GM20431 (cell line): ENCODE data around the gene SH2B2.
"Not testable (repeated sequence)": the region's sequence is repeated elsewhere in the genome, so short reads cannot be mapped to it uniquely, and the experiment has no call there.

ENCODE experiments used
- in situ Hi-C: fragments of 300-500 bp; cut with MseI, MboI; formaldehyde crosslinking; loops from one replicate; pipeline ENCODE4 v1.15.0; 2020; ENCODE audit warnings: low sequenced_read_pairs; ENCODE audit not compliant: unreplicated experiment

Gene SH2B2

DNA sequence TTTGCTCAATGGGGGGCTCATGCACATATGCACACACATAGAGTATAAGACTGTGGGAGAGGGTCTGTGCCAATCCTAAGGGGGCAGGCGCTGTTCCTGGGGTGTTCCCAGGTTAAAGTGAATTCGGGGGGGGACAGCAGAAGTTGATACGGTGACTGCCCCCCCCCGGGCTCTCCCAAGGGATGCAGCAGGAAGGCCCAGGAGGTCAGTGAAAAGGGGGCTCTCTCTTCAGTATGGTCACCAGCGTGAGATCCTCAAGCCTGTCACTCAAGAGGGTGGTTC is 37.2 kb downstream of the SH2B2 start:
- in situ Hi-C loops, result no loop called here

DNA sequence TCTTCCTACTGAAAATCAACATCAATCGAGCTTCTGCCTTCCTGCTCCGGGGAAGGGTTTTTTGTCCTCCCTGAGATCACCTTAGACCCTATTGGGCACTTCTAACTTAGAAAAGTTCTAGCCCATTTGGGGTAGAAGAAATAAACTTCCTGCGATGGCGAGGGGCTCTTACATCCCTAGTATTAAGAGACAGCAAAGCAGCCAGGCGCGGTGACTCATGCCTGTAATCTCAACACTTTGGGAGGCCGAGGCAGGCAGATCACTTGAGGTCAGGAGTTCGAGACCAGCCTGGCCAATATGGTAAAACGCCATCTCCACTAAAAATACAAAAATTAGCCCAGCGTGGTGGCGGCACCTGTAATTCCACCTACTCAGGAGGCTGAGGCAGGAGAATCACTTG is 38.4 kb downstream of the SH2B2 start:
- in situ Hi-C loops, result not testable (repeated sequence)

DNA sequence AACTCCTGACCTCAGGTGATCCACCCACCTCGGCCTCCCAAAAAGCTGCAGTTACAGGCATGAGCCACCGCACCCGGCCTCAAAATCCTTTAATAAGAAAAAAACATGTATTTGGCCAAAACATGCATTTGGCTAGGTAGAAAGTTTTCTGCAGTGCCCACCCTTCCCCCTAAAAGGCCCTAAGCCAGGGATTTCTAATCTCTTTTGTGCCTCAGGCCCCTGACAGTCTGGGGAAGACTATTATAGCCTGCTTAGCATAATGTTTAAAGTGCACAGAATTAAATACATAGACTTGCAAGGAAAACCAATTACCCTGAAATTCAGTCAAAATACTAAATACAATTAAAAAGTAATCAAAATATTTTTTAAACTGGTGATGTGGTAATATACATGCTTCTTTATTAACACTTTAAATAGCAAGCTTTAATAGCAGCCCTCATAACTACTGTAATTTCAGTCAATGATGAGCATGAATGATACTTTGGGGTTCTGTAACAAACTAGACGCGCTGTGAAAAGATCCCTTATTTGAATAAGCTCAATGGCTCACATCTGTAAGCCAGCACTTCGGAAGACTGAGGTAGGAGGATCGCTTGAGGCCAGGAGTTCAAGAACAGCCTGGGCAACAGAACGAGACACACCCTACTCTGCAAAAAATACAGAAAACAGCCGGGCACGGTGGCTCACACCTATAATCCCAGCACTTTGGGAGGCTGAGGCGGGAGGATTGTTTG is 39.7 kb downstream of the SH2B2 start:
- in situ Hi-C loops, result no loop called here

DNA sequence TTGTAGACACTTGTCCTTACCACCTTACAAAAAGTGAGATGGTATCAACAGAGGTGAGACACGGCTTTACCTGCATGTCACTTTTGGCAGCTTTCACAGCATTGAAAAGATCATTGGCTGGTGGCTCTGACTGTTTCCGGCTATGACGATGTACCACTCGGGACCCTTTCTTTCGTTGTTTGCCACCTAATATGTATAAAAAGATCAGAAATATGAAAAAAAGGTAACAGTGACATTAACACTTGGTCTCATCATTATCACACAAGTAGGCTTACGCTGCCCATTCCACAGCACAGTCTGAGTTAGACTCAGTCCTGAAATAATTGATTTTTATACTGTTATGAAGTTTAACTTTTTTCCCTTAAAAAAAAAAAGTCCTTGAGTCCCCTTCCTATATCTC is 40.5 kb downstream of the SH2B2 start:
- in situ Hi-C loops, result not testable (repeated sequence)

DNA sequence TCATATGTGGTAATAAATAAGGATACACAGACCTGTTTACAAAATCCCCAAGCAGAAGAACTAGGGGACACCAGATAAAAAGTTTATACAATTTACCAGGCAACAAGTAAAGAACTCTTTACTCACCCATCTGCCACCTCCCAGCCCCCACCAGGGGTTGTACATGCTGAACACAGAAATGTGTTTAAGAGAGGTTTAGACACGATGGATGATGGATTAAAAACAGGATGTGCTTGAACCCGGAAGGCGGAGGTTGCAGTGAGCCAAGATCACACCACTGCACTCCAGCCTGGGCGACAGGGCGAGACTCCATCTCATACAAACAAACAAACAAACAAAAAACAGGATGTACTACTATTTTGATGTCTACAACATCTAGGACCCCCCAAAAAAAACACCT is 42.2 kb downstream of the SH2B2 start:
- in situ Hi-C loops, result not testable (repeated sequence)

DNA sequence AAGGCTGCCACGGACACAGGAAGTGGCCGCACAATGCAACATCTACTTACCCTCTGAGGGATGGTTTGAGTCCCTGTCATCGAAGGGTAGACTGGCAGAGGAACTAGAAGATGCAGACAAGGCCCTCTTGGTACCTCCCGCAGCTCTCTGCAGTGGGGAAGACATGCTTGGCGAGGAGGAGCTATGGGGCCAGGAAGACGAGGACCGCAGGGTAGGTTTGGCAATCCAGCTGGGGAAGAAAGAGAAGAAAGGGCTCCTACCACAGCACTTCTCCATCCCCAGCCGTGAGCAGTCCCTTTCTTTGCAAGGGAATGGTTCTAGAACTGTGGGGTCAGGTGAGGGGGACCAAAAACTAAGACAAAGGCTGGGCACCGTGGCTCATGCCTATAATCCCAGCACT is 42.7 kb downstream of the SH2B2 start:
- in situ Hi-C loops, result not testable (repeated sequence)

DNA sequence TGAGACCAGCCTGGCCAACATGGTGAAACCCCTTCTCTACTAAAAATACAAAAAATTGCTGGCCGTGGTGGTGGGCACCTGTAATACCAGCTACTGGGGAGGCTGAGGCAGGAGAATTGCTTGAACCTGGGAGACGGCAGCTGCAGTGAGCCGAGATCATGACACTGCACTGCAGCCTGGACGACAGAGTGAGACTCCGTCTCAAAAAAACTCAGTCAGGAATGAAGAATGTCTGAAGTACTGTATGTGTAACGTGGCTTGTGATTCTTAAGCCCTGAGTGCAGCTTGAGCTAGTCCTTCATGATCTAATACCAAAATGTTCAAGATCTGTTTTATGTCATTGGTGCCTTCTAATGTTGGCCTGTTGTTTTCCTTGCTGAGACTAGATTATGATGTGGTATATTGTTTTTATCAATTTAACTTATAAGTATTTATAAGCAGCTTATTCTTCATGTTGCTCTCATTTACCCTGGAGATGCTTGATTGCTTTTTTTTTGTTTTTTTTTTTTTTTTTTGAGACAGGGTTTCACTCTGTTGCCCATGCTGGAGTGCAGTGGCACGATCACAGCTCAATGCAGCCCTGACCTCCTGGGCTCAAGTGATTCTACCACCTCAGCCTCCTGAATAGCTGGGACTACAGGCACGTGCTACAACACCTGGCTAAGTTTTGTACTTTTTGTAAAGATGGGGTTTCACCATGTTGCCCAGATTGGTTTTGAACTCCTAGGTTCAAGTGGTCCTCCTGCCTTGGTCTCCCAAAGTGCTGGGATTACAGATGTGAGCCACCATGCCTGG is 44.2 kb downstream of the SH2B2 start:
- in situ Hi-C loops, result not testable (repeated sequence)

DNA sequence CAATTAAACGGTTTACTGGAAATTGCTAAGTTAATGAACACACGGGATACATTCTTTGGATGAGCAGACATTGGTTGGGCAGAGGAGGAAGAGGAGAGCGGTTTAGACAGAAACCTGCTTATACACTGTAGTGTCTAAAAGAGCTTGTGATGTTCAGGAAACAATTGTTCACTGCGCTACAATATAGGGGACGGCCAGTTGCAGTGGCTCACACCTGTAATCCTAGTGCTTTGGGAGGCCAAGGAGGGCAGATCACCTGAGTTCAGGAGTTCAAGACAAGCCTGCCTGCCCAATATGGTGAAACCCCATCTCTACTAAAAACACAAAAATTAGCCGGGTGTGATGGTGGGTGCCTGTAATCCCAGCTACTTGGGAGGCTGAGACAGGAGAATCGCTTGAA is 48.9 kb downstream of the SH2B2 start:
- in situ Hi-C loops, result not testable (repeated sequence)

DNA sequence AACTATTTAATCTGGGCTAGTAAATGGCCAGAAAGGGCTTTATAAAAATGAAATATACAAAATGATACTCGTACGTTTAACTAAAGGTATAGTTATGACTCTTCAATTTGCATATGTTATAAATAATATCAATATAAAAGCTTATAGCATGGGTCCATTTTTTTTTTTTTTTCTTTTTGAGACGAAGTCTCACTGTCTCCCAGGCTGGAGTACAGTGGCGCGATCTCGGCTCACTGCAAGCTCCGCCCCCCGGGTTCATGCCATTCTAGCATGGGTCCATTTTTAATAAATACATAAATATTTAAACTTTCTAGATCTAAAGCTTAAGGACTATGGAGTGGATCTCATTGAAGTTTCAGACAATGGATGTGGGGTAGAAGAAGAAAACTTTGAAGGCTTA is 50.3 kb downstream of the SH2B2 start:
- in situ Hi-C loops, result not testable (repeated sequence)

DNA sequence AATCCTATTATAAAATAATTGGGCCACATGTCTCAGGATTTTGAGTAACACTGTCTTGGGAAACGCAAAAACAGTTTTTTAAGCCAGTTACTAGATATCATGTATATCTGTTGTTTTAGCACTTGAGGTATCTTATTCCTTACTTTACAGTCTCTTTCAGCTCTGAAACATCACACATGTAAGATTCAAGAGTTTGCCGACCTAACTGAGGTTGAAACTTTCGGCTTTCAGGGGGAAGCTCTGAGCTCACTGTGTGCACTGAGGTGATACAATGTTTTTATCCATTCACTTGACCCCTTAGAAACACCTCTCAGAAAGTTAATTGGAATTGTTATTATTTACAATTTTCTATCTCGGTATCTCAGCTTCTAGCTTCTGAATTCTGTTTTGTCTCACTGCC is 50.8 kb downstream of the SH2B2 start:
- in situ Hi-C loops, result not testable (repeated sequence)

DNA sequence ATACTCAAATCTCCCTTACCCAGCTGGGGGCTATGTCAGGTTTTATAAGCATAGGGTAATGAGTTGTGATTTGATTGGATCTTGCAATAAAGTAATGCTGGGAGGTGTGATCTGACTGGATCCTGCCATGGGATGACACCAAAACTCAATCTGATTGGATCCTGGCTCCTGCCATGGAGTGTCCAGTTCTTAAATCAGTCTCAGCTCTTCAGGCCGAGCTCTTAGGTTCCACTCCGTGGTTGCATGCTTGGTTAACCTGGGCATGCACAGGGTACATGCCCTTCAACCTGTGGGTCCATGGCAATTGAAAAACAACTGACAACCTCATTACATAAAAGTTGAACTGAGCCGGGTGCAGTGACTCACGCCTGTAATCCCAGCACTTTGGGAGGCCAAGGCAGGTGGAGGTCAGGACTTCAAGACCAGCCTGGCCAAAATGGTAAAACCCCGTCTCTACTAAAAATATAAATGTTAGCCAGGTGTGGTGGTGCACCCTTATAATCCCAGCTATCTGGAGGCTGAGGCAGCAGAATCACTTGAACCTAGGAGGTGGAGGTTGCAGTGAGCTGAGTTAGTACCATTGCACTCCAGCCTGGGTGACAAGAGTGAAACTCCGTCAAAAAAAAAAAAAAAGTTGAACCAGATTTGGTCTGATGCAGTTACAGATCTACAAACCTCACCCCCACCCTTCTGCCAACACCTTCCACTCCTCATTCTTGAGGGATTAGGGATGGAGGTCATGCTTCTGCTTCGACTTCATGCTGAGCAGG is 54.1 kb downstream of the SH2B2 start:
- in situ Hi-C loops, result not testable (repeated sequence)

DNA sequence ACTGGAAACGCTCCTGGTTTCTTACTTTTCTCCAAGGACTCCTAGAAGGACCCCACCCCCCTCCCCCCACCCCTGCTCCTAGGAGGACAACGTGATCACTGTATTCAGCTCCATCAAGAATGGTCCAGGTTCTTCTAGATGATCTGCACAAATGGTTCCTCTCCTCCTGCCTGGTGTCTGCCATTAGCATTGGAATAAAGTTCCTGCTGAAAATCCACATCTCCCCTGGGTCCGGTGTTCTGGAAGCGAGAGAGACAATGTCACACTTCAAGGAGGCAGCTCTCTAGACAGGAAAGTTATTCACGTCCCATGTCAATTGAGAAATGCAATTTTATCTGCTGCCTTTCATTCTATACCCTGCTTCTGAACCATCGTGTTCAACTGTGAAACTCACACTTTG is 60.3 kb downstream of the SH2B2 start:
- in situ Hi-C loops, result not testable (repeated sequence)

DNA sequence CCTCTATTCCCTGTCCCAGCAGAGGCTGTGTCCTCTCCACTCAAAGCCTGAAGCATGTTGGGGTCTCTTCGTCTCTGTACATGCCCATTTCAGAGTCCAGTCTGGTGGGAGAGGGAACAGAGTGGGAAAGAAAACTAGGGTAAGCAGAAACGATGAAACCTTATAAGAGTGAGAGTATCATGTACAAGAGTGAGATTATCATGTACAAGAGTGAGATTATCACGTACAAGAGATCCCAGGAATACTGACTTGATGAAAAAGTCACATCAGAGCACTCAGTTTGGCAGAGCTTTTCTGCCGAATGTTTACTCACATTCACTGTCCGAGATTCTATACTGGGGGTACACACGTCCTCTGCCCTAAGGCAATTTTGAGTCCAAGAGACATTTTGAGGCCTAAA is 69.7 kb downstream of the SH2B2 start, which contains the start of gene SPDYE6:
Gene SPDYE6 (minus strand): TSS at position 101 of the 400 bp plus-strand sequence. CDS start 421 bp downstream, outside the sequence.
- in situ Hi-C loops, result not testable (repeated sequence)

DNA sequence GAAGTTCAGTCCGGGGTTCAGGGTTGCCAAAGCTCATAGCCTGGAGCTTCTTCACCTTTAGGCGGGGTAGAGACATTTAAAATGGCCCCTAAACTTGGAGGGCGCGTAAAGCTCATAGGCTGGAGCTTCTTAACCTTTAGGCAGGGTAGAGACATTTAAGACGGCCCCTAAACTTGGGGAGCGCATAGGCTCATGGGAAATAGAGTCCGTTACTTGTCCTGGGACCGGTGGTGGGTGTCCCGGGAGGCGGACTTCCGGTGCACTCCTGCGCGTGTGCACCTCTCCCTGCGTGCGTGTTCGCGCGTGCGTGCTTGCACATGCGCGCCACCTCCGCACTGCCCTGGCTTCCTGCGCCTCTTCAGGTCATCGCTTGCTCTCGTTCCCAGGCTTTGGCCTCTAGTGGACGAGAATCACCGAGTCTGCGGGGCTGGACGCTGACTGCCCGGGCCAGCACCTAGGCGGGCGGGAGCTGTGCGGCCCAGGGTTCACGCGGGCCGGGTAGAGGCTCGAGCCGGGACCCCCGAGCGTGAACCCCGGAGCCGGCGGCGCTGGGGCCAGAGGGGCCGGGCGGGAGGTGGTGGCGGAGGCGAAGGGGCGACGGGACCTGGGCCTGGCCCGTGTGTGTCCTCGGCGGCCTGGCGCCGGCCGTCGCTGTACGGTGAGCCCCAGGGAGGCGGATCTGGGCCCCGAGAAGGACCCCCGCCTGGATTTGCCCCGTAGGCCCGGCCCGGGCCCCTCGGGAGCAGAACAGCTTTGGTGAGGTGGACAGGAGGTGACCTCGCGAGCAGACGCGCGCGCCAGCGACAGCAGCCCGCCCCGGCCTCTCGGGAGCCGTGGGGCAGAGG is 77.1 kb downstream of the SH2B2 start:
- in situ Hi-C loops, result not testable (repeated sequence)

DNA sequence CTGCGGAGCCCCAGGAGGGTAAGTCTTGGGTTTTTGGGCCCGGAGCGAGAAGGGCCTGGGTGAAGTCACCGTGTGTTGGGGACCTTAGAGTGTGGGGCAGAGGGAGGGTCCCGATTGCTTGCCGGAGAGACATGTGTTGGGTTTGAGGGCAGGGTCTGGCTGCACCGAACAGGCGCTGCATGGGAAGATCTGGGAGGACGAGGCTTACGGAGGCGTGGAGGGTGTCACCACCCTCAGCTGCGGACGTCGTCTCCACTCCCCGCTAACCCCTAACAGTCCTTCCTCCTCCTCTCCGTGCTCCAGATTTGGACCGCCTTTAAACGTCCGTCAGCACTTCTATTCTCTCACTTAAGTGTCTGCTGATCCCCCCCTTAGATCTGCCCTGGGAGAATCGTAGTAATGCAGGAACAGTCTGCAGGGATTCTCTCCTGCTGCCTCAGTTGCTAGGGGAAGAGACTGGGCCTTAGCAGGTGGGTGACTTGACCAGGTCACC is 77.8 kb downstream of the SH2B2 start:
- in situ Hi-C loops, result not testable (repeated sequence)

DNA sequence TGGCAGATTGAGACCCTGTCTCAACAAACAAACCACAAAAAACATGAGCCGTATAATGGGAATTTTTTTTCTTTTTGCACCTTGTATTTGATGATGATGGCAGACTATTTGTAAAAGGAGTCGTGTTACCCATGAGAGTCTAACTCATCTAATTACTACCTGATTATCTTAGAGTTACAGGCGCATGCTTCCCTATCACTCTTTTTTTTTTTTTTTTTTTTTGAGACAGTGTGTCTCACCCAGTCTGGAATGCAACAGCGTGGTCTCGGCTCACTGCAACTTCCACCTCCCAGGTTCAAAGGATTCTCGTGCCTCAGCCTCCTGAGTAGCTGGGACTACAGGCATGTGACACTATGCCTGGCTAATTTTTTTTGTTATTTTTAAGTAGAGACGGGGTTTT is 78.7 kb downstream of the SH2B2 start:
- in situ Hi-C loops, result not testable (repeated sequence)

DNA sequence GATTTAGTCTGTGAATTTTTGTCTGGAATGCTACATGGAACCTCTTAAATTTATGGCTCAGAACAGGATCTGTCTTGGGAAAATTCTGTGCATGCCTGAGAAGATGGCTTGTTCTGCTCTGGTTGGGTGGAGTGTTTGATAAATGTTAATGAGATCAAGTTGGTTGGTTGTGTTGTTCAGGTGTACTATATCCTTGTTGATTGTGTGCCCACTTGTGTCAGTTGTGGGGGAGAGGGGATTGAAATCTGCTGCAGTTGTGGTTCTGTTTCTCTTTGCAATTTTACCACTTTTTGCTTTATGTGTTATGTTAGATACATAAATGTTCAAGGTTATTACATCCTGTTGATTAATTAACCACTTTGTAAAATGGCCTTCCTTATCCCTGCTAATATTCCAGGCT is 83.4 kb downstream of the SH2B2 start:
- in situ Hi-C loops, result not testable (repeated sequence)
